HepG2 (cell line): ENCODE measurements around the gene SLC6A12. TPM values are rescaled to one million over a fixed set of nuclear protein-coding genes. Genes with fewer than 3 reads are reported as not detected.

Experiments used
- ATAC-seq: fragments of 200-7000 bp; cut with Tn5 transposase; 3 replicates; pipeline ENCODE4 v1.9.1; 2020; ENCODE audit warnings: mild to moderate bottlenecking, moderate library complexity
- BruUV-seq: library from RNA; stranded (reverse); fragments of 400-500 nt; replicated peaks from 2 replicates; lab custom pipeline; 2021; lab: Mats Ljungman, UMichigan
- CTCF ChIA-PET: fragments of 300-600 bp; formaldehyde crosslinking; extraction: SDS; loops from one replicate; lab custom pipeline; 2021; ENCODE audit warnings: low total read pairs, inconsistent platforms, low intra/inter-chr PET ratio; lab: Yijun Ruan, JAX
- POLR2A ChIA-PET: fragments of 350-600 bp; sonication (Branson Sonifier 250); formaldehyde crosslinking; loops from one replicate; lab custom pipeline; 2020; ENCODE audit warnings: antibody characterized with exemption, inconsistent platforms; lab: Yijun Ruan, JAX
- DNase-seq: peaks from one replicate; pipeline ENCODE4 v3.0.0-alpha.2; 2015; ENCODE audit warnings: low spot score
- FAIRE-seq: peaks from 3 replicates; lab custom pipeline; 2011; peaks lifted over from hg19 to GRCh38; lab: Jason Lieb, UNC
- H2AFZ ChIP-seq: one replicate; pipeline ENCODE4 v1.6.1; 2011; ENCODE audit warnings: low read length, inconsistent platforms
- H3K27ac ChIP-seq: fragments of 300-600 bp; 3 replicates; pipeline ENCODE4 v1.8.0; 2011; ENCODE audit warnings: mixed run types, mild to moderate bottlenecking, mixed read lengths, low read length, inconsistent platforms; ENCODE audit not compliant: insufficient read depth; ENCODE audit errors: extremely low read length
- H3K27me3 ChIP-seq, 2 experiments: fragments of 200-600 bp in 1 of 2; 2 replicates in 1 of 2; 3 replicates in 1 of 2; pipeline versions ENCODE4 v1.6.0 to v1.8.0; 2011; ENCODE audit warnings: low read length in 2 of 2, mild to moderate bottlenecking in 2 of 2, moderate library complexity in 2 of 2, inconsistent platforms in 1 of 2; ENCODE audit not compliant: insufficient read depth in 2 of 2, control insufficient read depth in 1 of 2
- H3K36me3 ChIP-seq, 2 experiments: fragments of 200-600 bp in 1 of 2; replicated peaks in 1 of 2; 2 replicates in 1 of 2; 3 replicates in 1 of 2; pipeline versions ENCODE4 v1.5.1 to v1.8.0; 2011; ENCODE audit warnings: low read length in 2 of 2, inconsistent platforms in 1 of 2; ENCODE audit not compliant: insufficient read depth in 2 of 2, control insufficient read depth in 1 of 2
- H3K4me1 ChIP-seq: 2 replicates; pipeline ENCODE4 v1.5.1; 2012; ENCODE audit warnings: low read length, inconsistent platforms; ENCODE audit not compliant: insufficient read depth
- H3K4me2 ChIP-seq: 2 replicates; pipeline ENCODE4 v1.6.0; 2011; ENCODE audit warnings: low read depth, low read length, inconsistent platforms
- H3K4me3 ChIP-seq, 3 experiments: fragments of 200-600 bp in 1 of 3; sonication (generic), shearing (Covaris generic) in 1 of 3; replicated peaks in 1 of 3; 2 replicates each; pipeline ENCODE4 v1.5.1; 2011 to 2016; ENCODE audit warnings: low read length in 3 of 3, inconsistent platforms in 2 of 3, low read depth in 2 of 3, mild to moderate bottlenecking in 2 of 3, control low read depth in 1 of 3, mixed read lengths in 1 of 3; ENCODE audit not compliant: insufficient read depth in 1 of 3
- H3K79me2 ChIP-seq: one replicate; pipeline ENCODE4 v1.6.1; 2011; ENCODE audit warnings: low read length, inconsistent platforms; ENCODE audit not compliant: insufficient read depth
- H3K9ac ChIP-seq: 2 replicates; pipeline ENCODE4 v1.6.0; 2011; ENCODE audit warnings: mild to moderate bottlenecking, low read depth, low read length, inconsistent platforms; ENCODE audit not compliant: insufficient read depth
- H3K9me3 ChIP-seq: 2 replicates; pipeline ENCODE4 v1.5.1; 2012; ENCODE audit warnings: mild to moderate bottlenecking, low read length
- H4K20me1 ChIP-seq: 2 replicates; pipeline ENCODE4 v1.6.0; 2011; ENCODE audit warnings: inconsistent platforms, mild to moderate bottlenecking, low read length, moderate library complexity; ENCODE audit not compliant: insufficient read depth
- HNRNPL ChIP-seq: fragments of 200-400 bp; formaldehyde crosslinking; IDR thresholded peaks from 2 replicates; pipeline ENCODE4 v1.6.1; 2017; ENCODE audit warnings: mild to moderate bottlenecking, low read depth, low read length
- PHF20 ChIP-seq: sonication (generic); formaldehyde crosslinking; IDR thresholded peaks from 2 replicates; pipeline ENCODE4 v1.5.0; 2020; ENCODE audit warnings: mild to moderate bottlenecking, missing genetic modification reagents
- SMAD9 ChIP-seq: sonication (generic); formaldehyde crosslinking; IDR thresholded peaks from 2 replicates; pipeline ENCODE4 v1.5.1; 2020; ENCODE audit warnings: mild to moderate bottlenecking, missing genetic modification reagents
- XBP1 ChIP-seq: sonication (generic); formaldehyde crosslinking; IDR thresholded peaks from 2 replicates; pipeline ENCODE4 v1.5.0; 2020; ENCODE audit warnings: missing genetic modification reagents
- ZBTB3 ChIP-seq: sonication (generic); formaldehyde crosslinking; IDR thresholded peaks from 2 replicates; pipeline ENCODE4 v1.4.0; 2020; ENCODE audit warnings: low read depth, mild to moderate bottlenecking, moderate library complexity, missing genetic modification reagents, borderline replicate concordance
- ZNF614 ChIP-seq: IDR thresholded peaks from 2 replicates; pipeline ENCODE4 v1.6.1; 2018; ENCODE audit warnings: missing biosample characterization, missing genetic modification reagents, inconsistent platforms, borderline replicate concordance
- ZNF629 ChIP-seq: sonication (generic); formaldehyde crosslinking; conservative IDR thresholded peaks from 2 replicates; pipeline ENCODE4 v1.5.0; 2020; ENCODE audit warnings: missing genetic modification reagents
- ZNF678 ChIP-seq: sonication (generic); formaldehyde crosslinking; IDR thresholded peaks from 2 replicates; pipeline ENCODE4 v1.4.0; 2020; ENCODE audit warnings: mild to moderate bottlenecking, missing genetic modification reagents
- WGBS: methylation state at CpG from one replicate; pipeline ENCODE4 v1.1.6; 2017; ENCODE audit warnings: low lambda C conversion rate; 5-methylcytosine and 5-hydroxymethylcytosine counted together
- in situ Hi-C: cut with HindIII; loops from 2 replicates; pipeline ENCODE4 v1.10.0; 2017; ENCODE audit warnings: low pct_unique_long_range_greater_than_20kb; ENCODE audit not compliant: extremely low pct_ligation_motif_present
- intact Hi-C: fragments of 100-400 bp; cut with micrococcal nuclease; formaldehyde crosslinking; loops from one replicate; pipeline ENCODE4 v1.10.0; 2022; ENCODE audit not compliant: unreplicated experiment
- polyA plus RNA-seq, 8 experiments: library from polyadenylated mRNA; depleted of rRNA in 3 of 8; stranded (reverse) in 7 of 8; unstranded in 1 of 8; fragments of >200 nt; fragmentation: Illumina TruSeq in 4 of 8; extraction: Trizol in 4 of 8; gene quantifications; 2 replicates each; pipeline versions ENCODE4 v1.2.1 to v1.2.3, GENCODE V29; 2011 to 2016; ENCODE audit warnings: low read depth in 4 of 8, missing spikeins in 1 of 8, mixed read lengths in 1 of 8; ENCODE audit not compliant: insufficient read depth in 1 of 8
- total RNA-seq, 5 experiments: library from RNA; depleted of rRNA; stranded (reverse); fragments of >200 nt; fragmentation: Illumina TruSeq; extraction: Trizol; gene quantifications; 2 replicates each; pipeline ENCODE4 v1.2.3, GENCODE V29; 2016; ENCODE audit warnings: low read depth in 1 of 5
- TF ChIP-seq, protein P1 (sequence below), 2 experiments: sonication (generic) in 1 of 2; formaldehyde crosslinking in 1 of 2; IDR thresholded peaks; 2 replicates each; pipeline versions ENCODE4 v1.6.1 to v1.9.0; 2014 to 2022; ENCODE audit warnings: antibody characterized with exemption in 1 of 2, borderline replicate concordance in 1 of 2, inconsistent platforms in 1 of 2, low read depth in 1 of 2, missing genetic modification reagents in 1 of 2

SLC6A12 gene
- total and polyA plus RNA-seq, 2 of the 13 experiments (the other 11 are each of a cell fraction or from before 2014, with no cell fraction given) = 3.7 to 18.8 TPM

DNA sequence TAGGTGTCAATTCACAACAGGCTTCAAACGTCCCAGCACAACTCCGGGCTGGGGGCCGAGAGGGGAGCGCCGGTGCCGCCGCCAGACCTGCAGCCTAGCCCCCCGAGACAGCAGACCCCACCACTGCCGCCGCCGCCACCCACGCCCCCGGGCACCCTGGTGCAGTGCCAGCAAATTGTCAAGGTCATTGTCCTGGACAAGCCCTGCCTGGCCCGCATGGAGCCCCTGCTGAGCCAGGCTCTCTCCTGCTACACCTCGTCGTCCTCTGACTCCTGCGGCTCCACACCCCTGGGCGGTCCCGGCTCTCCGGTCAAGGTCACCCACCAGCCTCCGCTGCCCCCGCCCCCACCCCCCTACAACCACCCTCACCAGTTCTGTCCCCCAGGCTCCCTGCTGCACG, 39.4 kb downstream of the SLC6A12 start:
- FAIRE-seq (no peak), DNase-seq (no peak), ATAC-seq (peak; percentile 17)
- intact Hi-C loops = no loop called here
- 0 out of 2 replicates have a peak, but pooled peaks have one; percentile 31 for TF ChIP-seq HNRNPL
- no peak for TF ChIP-seq ZNF678 (CRISPR knock-in tag)
- TF ChIP-seq ZNF614 (CRISPR knock-in tag) = no peak
- peaks cover 10 to 70% of the 10 kb centered on the region in 2 experiments; a peak in 4 of 5 replicates for H3K27me3 ChIP-seq
- ChIA-PET CTCF (no interaction called here), POLR2A (no interaction called here)
- WGBS = 5% methylated on average over 4 of the region's 23 CpGs
- H3K27ac ChIP-seq = no peak overlapping the region
- peak overlapping the region; percentile 67; the same call in 1 of the 2 replicates for H3K4me2 ChIP-seq
- no peaks in the 10 kb centered on the region for H4K20me1 ChIP-seq
- no TSS peak for BruUV-seq
- no peaks in the 10 kb centered on the region for H3K9me3 ChIP-seq
- no peaks in the 10 kb centered on the region for H3K79me2 ChIP-seq
- H3K4me1 ChIP-seq = peaks cover 40% of the 10 kb centered on the region
- H2AFZ ChIP-seq = no peak overlapping the region
- in situ Hi-C loops = no loop called here
- H3K4me3 ChIP-seq = peak overlapping the region in 1 of 3 experiments; percentile 7; a peak in 1 of 6 replicates
- no peak overlapping the region for H3K9ac ChIP-seq
- no peaks in the 10 kb centered on the region for H3K36me3 ChIP-seq

DNA sequence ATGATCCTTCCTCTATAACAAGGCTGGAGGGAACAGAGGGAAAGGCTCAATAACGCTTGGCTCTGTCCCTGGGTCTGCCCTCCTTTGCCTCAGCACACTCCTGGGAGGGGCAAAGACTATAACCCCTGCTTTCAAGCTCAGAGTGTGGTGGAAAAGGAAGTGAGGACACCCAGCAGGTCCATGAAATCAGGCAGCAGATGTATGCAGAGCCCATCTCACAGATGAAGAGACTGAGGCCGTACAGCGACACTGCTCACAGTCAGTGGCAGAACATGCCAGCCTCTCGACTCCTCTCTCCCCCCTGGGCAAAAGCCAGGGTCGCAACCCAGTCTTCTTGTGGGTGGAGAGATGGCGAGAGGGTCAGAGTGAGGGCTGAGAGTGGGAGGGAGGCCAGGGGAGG, 39.8 kb downstream of the SLC6A12 start:
- Histone ChIP-seq H3K4me1 (peaks cover 35% of the 10 kb centered on the region), H3K4me2 (no peak overlapping the region), H3K36me3 (no peaks in the 10 kb centered on the region), H3K79me2 (no peaks in the 10 kb centered on the region), H3K9ac (no peak overlapping the region), H2AFZ (no peak overlapping the region)
- 37% methylated on average over 5 of the region's 6 CpGs for WGBS
- intact Hi-C loops = no loop called here
- no peak for ATAC-seq
- no peak for DNase-seq
- TF ChIP-seq ZBTB3 (no peak), XBP1 (no peak), ZNF629 (CRISPR knock-in tag) (peak; percentile 89), SMAD9 (CRISPR knock-in tag) (no peak), PHF20 (CRISPR knock-in tag) (no peak)
- TF ChIP-seq, protein P1, sequence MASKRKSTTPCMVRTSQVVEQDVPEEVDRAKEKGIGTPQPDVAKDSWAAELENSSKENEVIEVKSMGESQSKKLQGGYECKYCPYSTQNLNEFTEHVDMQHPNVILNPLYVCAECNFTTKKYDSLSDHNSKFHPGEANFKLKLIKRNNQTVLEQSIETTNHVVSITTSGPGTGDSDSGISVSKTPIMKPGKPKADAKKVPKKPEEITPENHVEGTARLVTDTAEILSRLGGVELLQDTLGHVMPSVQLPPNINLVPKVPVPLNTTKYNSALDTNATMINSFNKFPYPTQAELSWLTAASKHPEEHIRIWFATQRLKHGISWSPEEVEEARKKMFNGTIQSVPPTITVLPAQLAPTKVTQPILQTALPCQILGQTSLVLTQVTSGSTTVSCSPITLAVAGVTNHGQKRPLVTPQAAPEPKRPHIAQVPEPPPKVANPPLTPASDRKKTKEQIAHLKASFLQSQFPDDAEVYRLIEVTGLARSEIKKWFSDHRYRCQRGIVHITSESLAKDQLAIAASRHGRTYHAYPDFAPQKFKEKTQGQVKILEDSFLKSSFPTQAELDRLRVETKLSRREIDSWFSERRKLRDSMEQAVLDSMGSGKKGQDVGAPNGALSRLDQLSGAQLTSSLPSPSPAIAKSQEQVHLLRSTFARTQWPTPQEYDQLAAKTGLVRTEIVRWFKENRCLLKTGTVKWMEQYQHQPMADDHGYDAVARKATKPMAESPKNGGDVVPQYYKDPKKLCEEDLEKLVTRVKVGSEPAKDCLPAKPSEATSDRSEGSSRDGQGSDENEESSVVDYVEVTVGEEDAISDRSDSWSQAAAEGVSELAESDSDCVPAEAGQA (IDR thresholded peaks at IDR 0.05; ENCODE audit: low read depth) = no peak
- TF ChIP-seq, protein P1 (CRISPR knock-in tag; IDR thresholded peaks at IDR 0.05; ENCODE audit: borderline replicate concordance) = no peak
- TF ChIP-seq, all 625 proteins: peak for 1
- no peaks in the 10 kb centered on the region for H4K20me1 ChIP-seq
- H3K9me3 ChIP-seq = no peaks in the 10 kb centered on the region
- no peak overlapping the region for H3K27ac ChIP-seq
- peaks cover 11 to 70% of the 10 kb centered on the region in 2 experiments; a peak in 4 of 5 replicates for H3K27me3 ChIP-seq
- FAIRE-seq = no peak
- no TSS peak for BruUV-seq
- no peak overlapping the region for H3K4me3 ChIP-seq
- in situ Hi-C loops = no loop called here
- ChIA-PET CTCF (no interaction called here), POLR2A (no interaction called here)
